GM18505 (cell line): ENCODE results near the gene CCDC171.
A peak's percentile ranks its signal among the peaks of the same experiment; 100 is the strongest.
"Not testable (repeated sequence)": the region's sequence is repeated elsewhere in the genome, so short reads cannot be mapped to it uniquely, and the experiment has no call there.

Source experiments
- ATAC-seq: cut with Tn5 transposase; IDR thresholded peaks from one replicate; pipeline ENCODE4 v1.9.1; 2021; ENCODE audit not compliant: unreplicated experiment
- POLR2A ChIP-seq: IDR thresholded peaks from 4 replicates; pipeline ENCODE4 v1.6.1; 2011; ENCODE audit warnings: borderline replicate concordance; ENCODE audit not compliant: insufficient read depth, insufficient read length; ENCODE audit errors: extremely low read depth

Gene CCDC171

GRCh38 chr9:15529566-15530324, 23.1 kb upstream of the CCDC171 start:
- peak; percentile 78 for ATAC-seq

GRCh38 chr9:15531380-15531779, 21.5 kb upstream of the CCDC171 start:
- peak; percentile 47 for ATAC-seq
- TF ChIP-seq POLR2A: no peak

More at GRCh38 chr9:15529566-15530324, 23.1 kb upstream of the CCDC171 start:
- no peak for TF ChIP-seq POLR2A

- no peak for TF ChIP-seq POLR2A
- no peak for ATAC-seq
These were observed 11.0 kb upstream of the CCDC171 start for GRCh38 chr9:15541872-15542271.

- ATAC-seq: no peak
- TF ChIP-seq POLR2A: no peak
These were observed 10.2 kb upstream of the CCDC171 start for GRCh38 chr9:15542624-15543023.

- no peak for TF ChIP-seq POLR2A
- ATAC-seq: no peak
These were observed 9.6 kb upstream of the CCDC171 start for GRCh38 chr9:15543047-15543813.

GRCh38 chr9:15549611-15550010, 3.2 kb upstream of the CCDC171 start:
- TF ChIP-seq POLR2A: no peak
- ATAC-seq: no peak

- TF ChIP-seq POLR2A: no peak
- peak; percentile 24 for ATAC-seq
These were observed 670 bp downstream of the CCDC171 start for GRCh38 chr9:15553528-15553898.

GRCh38 chr9:15570769-15571168, 17.9 kb downstream of the CCDC171 start:
- no peak for TF ChIP-seq POLR2A
- no peak for ATAC-seq

GRCh38 chr9:15572200-15572770, 19.4 kb downstream of the CCDC171 start:
- ATAC-seq: no peak
- TF ChIP-seq POLR2A: no peak

GRCh38 chr9:15576350-15577050, 23.7 kb downstream of the CCDC171 start:
- no peak for ATAC-seq
- TF ChIP-seq POLR2A: no peak

GRCh38 chr9:15578714-15579113, 25.9 kb downstream of the CCDC171 start:
- no peak for TF ChIP-seq POLR2A
- ATAC-seq: no peak

- no peak for ATAC-seq
These were observed 31.5 kb downstream of the CCDC171 start for GRCh38 chr9:15584379-15584778.

GRCh38 chr9:15592317-15592716, 39.5 kb downstream of the CCDC171 start:
- ATAC-seq: no peak
- TF ChIP-seq POLR2A: no peak

More at GRCh38 chr9:15584379-15584778, 31.5 kb downstream of the CCDC171 start:
- no peak for TF ChIP-seq POLR2A

GRCh38 chr9:15592940-15593339, 40.1 kb downstream of the CCDC171 start:
- not testable (repeated sequence) for ATAC-seq

GRCh38 chr9:15600666-15601330, 48.0 kb downstream of the CCDC171 start:
- not testable (repeated sequence) for ATAC-seq
